ENCODE results near the gene MCM8.

The MCM8 gene

DNA sequence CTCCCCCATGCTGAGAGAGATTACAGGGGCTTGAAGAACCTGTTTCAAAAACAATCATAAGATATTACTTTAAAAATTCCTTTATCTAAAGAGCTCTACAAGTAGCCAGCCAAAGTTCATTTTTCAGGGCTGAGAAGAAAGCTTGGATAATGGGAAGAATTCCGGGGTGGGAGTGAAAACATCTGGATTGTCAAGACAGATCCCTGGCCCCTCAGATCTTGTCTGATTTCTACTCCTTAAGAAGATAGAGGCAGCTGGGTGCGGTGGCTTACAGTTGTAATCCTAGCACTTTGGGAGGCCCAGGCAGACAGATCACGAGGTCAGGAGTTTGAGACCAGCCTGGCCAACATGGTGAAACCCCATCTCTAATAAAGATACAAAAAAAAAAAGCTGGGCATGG lies 24.9 kb upstream of the MCM8 start:
- Histone ChIP-seq H3K36me3 (peaks cover 36% of the 10 kb centered on the region), H3K9me3 (ENCODE audit: severe bottlenecking) (no peaks in the 10 kb centered on the region), H3K27me3 (ENCODE audit: insufficient read depth, low read depth, severe bottlenecking) (no peaks in the 10 kb centered on the region), H3K27ac (no peak overlapping the region), H3K4me3 (ENCODE audit: low read depth, low read length) (no peak overlapping the region)
- TF ChIP-seq, protein P1, sequence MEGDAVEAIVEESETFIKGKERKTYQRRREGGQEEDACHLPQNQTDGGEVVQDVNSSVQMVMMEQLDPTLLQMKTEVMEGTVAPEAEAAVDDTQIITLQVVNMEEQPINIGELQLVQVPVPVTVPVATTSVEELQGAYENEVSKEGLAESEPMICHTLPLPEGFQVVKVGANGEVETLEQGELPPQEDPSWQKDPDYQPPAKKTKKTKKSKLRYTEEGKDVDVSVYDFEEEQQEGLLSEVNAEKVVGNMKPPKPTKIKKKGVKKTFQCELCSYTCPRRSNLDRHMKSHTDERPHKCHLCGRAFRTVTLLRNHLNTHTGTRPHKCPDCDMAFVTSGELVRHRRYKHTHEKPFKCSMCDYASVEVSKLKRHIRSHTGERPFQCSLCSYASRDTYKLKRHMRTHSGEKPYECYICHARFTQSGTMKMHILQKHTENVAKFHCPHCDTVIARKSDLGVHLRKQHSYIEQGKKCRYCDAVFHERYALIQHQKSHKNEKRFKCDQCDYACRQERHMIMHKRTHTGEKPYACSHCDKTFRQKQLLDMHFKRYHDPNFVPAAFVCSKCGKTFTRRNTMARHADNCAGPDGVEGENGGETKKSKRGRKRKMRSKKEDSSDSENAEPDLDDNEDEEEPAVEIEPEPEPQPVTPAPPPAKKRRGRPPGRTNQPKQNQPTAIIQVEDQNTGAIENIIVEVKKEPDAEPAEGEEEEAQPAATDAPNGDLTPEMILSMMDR (IDR thresholded peaks at IDR 0.05; ENCODE audit: low read depth, low read length) = no peak
- peak; percentile 16 for DNase-seq

DNA sequence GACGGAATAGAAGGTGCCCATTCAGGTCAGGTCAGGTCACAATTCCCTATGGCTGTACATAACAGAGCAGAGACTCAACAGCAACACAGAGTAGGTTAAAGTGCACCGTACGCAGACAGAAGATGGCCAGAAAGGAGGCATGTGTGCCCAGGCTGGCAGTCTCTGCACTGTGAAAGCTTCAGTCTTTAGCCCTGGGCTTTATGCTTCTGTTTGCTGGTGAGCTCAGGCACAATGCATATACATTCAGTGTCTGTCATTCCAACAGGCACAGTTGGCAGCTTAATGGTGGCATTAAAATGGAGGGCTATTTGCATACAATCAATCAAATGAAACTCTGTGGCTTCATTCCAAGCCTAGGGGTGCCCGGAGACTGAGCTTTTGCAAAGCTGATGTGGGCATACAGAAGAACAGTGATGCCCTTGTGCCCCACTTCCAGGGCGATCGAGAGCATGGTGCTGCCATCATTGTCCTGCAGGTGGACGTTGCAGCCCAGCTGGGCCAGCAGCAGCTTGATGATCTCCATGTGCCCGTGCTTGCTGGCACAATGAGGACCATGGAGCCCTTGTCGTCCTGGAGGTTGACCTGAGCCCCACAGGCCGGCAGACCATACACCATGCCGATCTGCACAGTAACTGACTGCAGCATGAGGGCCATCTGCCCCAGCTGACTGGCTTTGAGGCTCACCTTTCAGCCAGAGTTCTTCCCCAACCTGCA lies 22.5 kb upstream of the MCM8 start:
- Histone ChIP-seq H3K4me3 (ENCODE audit: low read depth, low read length) (no peak overlapping the region), H3K36me3 (peaks cover 19% of the 10 kb centered on the region), H3K27ac (no peak overlapping the region), H3K27me3 (ENCODE audit: insufficient read depth, low read depth, severe bottlenecking) (no peaks in the 10 kb centered on the region), H3K9me3 (ENCODE audit: severe bottlenecking) (no peaks in the 10 kb centered on the region)
- TF ChIP-seq, protein P1 (IDR thresholded peaks at IDR 0.05; ENCODE audit: low read depth, low read length) = no peak
- DNase-seq = no peak

DNA sequence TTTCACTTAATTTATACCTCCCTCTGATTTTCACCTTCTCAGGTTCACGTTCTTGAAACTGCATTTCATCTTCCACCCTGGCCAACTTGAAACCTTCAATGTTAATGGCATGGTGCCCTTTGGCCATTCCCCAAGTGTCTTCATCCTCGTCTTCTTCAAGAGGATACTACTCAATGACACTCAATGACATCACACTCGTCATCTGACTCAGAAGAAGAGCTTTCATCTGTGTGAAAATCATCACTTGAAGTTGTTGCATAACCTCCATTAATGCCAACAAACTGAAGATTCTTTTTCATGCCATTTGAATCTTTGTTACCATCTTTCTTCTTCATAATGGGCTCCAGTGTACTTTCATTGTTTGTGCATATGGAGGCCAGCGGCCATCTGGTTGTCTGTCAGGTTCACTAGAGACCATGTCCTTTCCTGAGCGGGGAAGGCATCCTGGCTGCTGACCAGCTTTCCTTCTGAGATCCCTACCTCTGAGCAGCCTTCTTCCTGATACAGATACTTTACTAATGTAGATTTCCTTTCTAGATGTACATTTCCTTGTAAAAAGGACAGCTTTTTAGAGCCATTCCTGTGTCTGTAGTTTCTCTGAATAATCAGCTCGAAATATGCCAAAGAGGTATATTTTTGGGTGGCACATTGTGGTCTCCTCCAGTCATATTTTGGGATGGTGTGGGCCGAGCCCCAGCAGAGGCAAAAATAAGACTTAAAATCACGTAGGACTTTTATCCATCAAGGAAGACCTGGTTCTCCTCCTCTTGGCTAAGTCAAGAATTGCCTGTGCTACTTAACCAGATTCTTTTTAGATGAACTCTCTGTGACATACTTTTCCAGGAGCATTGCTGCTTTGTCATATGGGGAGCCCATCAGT lies 21.4 kb upstream of the MCM8 start:
- peaks cover 12% of the 10 kb centered on the region for H3K36me3 ChIP-seq
- no peak for DNase-seq
- TF ChIP-seq, protein P1 (IDR thresholded peaks at IDR 0.05; ENCODE audit: low read depth, low read length) = no peak
- H3K27ac ChIP-seq = no peak overlapping the region
- no peak overlapping the region for H3K4me3 ChIP-seq (ENCODE audit: low read depth, low read length)
- no peaks in the 10 kb centered on the region for H3K9me3 ChIP-seq (ENCODE audit: severe bottlenecking)
- H3K27me3 ChIP-seq (ENCODE audit: insufficient read depth, low read depth, severe bottlenecking) = no peaks in the 10 kb centered on the region

DNA sequence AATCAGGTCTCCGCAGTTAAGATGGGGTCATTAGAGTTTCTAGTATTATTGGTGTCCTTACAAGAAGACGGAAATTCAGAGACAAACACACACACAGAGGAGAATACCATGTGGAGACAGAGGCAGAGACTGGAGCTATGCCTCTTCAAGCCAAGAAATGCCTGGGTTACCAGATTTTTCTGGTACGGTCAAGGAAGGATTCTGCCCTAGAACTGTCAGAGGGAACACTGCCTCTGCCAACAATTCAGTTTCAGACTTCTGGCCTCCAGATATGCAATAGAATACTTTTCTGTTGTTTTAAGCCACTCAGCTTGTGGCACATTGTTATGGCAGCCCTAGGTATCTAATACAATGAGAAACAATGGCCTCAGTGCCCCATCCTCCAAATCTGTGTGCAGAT lies 19.0 kb upstream of the MCM8 start:
- H3K4me3 ChIP-seq (ENCODE audit: low read depth, low read length) = no peak overlapping the region
- no peak overlapping the region for H3K27ac ChIP-seq
- no peak for DNase-seq
- H3K27me3 ChIP-seq (ENCODE audit: insufficient read depth, low read depth, severe bottlenecking) = no peaks in the 10 kb centered on the region
- no peaks in the 10 kb centered on the region for H3K9me3 ChIP-seq (ENCODE audit: severe bottlenecking)
- TF ChIP-seq, protein P1 (IDR thresholded peaks at IDR 0.05; ENCODE audit: low read depth, low read length) = no peak
- H3K36me3 ChIP-seq = no peaks in the 10 kb centered on the region

DNA sequence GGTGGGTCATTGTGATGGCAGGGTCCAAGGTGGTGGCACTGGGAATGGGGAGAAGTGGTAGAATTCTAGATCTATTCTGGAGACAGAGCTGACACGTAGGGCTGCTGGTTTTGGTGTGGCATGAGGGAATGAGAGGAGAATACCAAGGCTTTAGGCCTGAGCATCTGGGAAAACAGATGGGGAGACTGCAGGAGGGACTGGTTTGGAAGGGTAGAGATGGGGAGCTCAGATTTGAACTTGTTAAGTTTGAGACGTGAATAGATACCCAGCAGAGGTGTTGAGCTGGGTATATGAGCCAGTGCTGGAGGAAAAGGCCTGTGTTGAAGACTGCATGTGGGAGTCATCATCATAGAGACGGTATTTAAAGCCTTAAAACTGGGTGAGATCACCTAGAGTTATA lies 17.7 kb upstream of the MCM8 start:
- TF ChIP-seq, protein P1 (IDR thresholded peaks at IDR 0.05; ENCODE audit: low read depth, low read length) = no peak
- Histone ChIP-seq H3K4me3 (ENCODE audit: low read depth, low read length) (no peak overlapping the region), H3K27ac (no peak overlapping the region), H3K9me3 (ENCODE audit: severe bottlenecking) (no peaks in the 10 kb centered on the region), H3K36me3 (peaks cover 5% of the 10 kb centered on the region), H3K27me3 (ENCODE audit: insufficient read depth, low read depth, severe bottlenecking) (no peaks in the 10 kb centered on the region)
- DNase-seq = no peak

All from WERI-Rb-1 (cell line).